ENCODE measurements around the gene TACO1. TPM values are rescaled to one million over a fixed set of nuclear protein-coding genes. Genes with fewer than 3 reads are reported as not detected.

TACO1 gene
- total and polyA plus RNA-seq, 2 of the 4 experiments (the other 2 are of a cell fraction): 6.5 to 28.8 TPM

- no peak overlapping the region for H3K9ac ChIP-seq (ENCODE audit: low read depth, low read length)
- no peak overlapping the region for H4K91ac ChIP-seq (ENCODE audit: insufficient read depth, low read depth, low read length)
- H3K4ac ChIP-seq (ENCODE audit: low read depth, low read length): no peak overlapping the region
- H3K27me3 ChIP-seq (ENCODE audit: control insufficient read depth, insufficient read depth, low read length): no peaks in the 10 kb centered on the region
- H4K8ac ChIP-seq (ENCODE audit: low read depth in 2 of 2, low read length in 2 of 2): no peak overlapping the region
- CTCF ChIA-PET: no interaction called here
- no peaks in the 10 kb centered on the region for H3K9me3 ChIP-seq (ENCODE audit: control insufficient read depth, insufficient read depth, low read length)
- no peak overlapping the region for H2BK120ac ChIP-seq (ENCODE audit: low read depth, low read length)
- no peak overlapping the region for H2AK9ac ChIP-seq (replicated peaks; ENCODE audit: low read depth, low read length, poor library complexity)
- no peak overlapping the region for H3K18ac ChIP-seq (ENCODE audit: low read depth, low read length)
- H3K4me3 ChIP-seq (ENCODE audit: insufficient read depth, low read depth, low read length): no peak overlapping the region
- no peak overlapping the region for H2BK5ac ChIP-seq (ENCODE audit: low read depth, low read length, poor library complexity, severe bottlenecking)
- no peak overlapping the region for H2AK5ac ChIP-seq (ENCODE audit: low read depth, low read length)
- no peak overlapping the region for H2AFZ ChIP-seq (replicated peaks; ENCODE audit: low read length, poor library complexity)
- peaks cover 5% of the 10 kb centered on the region for H3K4me1 ChIP-seq (ENCODE audit: control insufficient read depth, insufficient read depth, low read length)
- H3K9me1 ChIP-seq (ENCODE audit: insufficient read depth, low read length): peaks cover 10% of the 10 kb centered on the region; the same call in 1 of the 2 replicates
- dilution Hi-C loops (cut with HindIII; ENCODE audit: low sequenced_read_pairs, unreplicated experiment) (no loop called here), intact Hi-C loops (cut with micrococcal nuclease) (no loop called here), in situ Hi-C loops (cut with MboI; ENCODE audit: low sequenced_read_pairs) (no loop called here)
- TF ChIP-seq CHD1 (IDR thresholded peaks at IDR 0.05; ENCODE audit: low read depth, low read length): no peak
- TF ChIP-seq RCOR1 (IDR thresholded peaks at IDR 0.05; ENCODE audit: insufficient replicate concordance, low read length): no peak
- no peak for TF ChIP-seq USF2 (IDR thresholded peaks at IDR 0.05; ENCODE audit: low read depth, low read length)
- no peak for TF ChIP-seq ELK1 (IDR thresholded peaks at IDR 0.05; ENCODE audit: borderline replicate concordance, low read depth, low read length)
- TF ChIP-seq MXI1 (IDR thresholded peaks at IDR 0.05; ENCODE audit: borderline replicate concordance, low read depth, low read length): no peak
- TF ChIP-seq POLR2A (IDR thresholded peaks at IDR 0.05; ENCODE audit: low read depth, low read length): no peak
- TF ChIP-seq BHLHE40 (IDR thresholded peaks at IDR 0.05; ENCODE audit: low read depth, low read length): no peak
- TF ChIP-seq SMC3 (IDR thresholded peaks at IDR 0.05; ENCODE audit: low read depth, low read length): no peak
- TF ChIP-seq RFX5 (IDR thresholded peaks at IDR 0.05; ENCODE audit: low read depth, low read length): no peak
- TF ChIP-seq MAZ (IDR thresholded peaks at IDR 0.05; ENCODE audit: borderline replicate concordance, low read depth, low read length): no peak
- DNase-seq: no peak
- no peak overlapping the region for H2BK15ac ChIP-seq (ENCODE audit: low read depth, low read length)
- no peak overlapping the region for H3K14ac ChIP-seq (replicated peaks; ENCODE audit: low read depth, low read length)
- no peak overlapping the region for H3K56ac ChIP-seq (ENCODE audit: extremely low read depth, insufficient read depth, low read length)
- H3K23ac ChIP-seq (ENCODE audit: low read depth, low read length): no peak overlapping the region
- H3K27ac ChIP-seq (ENCODE audit: insufficient read depth, low read length): no peak overlapping the region
- POLR2A ChIA-PET (ENCODE audit: unreplicated experiment): no interaction called here
- no TSS peak for BruUV-seq (replicated peaks)
- no peak overlapping the region for H2BK20ac ChIP-seq (ENCODE audit: low read depth, low read length)
- H3K79me1 ChIP-seq (ENCODE audit: low read depth in 1 of 2, low read length in 2 of 2): peaks cover 19 to 28% of the 10 kb centered on the region in 2 experiments; a peak in 3 of 4 replicates
- 0 out of 2 replicates have a peak, but pooled peaks cover 3% of the 10 kb centered on the region for H4K20me1 ChIP-seq (ENCODE audit: insufficient read depth, low read length)
- peak; percentile 55 for ATAC-seq (ENCODE audit: low read depth)
- no peak overlapping the region for H3K4me2 ChIP-seq (ENCODE audit: low read depth, low read length)
- H4K5ac ChIP-seq (ENCODE audit: low read depth, low read length): no peak overlapping the region
- peaks cover 14% of the 10 kb centered on the region for H3K36me3 ChIP-seq (ENCODE audit: control insufficient read depth, insufficient read depth, low read length)
- no CpG with 5 or more reads among the region's 2 CpGs for WGBS, 2 experiments (ENCODE audit: extremely low coverage in 2 of 2, insufficient read length in 1 of 2)
Measured at GRCh38 chr17:63635787-63636186, 35.1 kb downstream of the TACO1 start.
